ENCODE results near the gene RXFP3. TPM values are rescaled to one million over a fixed set of nuclear protein-coding genes. Genes with fewer than 3 reads are reported as not detected.

RXFP3 gene
- total and polyA plus RNA-seq, 2 of the 8 experiments (the other 6 are each of a cell fraction or from before 2014, with no cell fraction given), result 0.15 TPM; not detected in 1

GRCh38 chr5:33921002-33921401 is 15.2 kb upstream of the RXFP3 start:
- Histone ChIP-seq H2BK15ac (ENCODE audit: low read length) (no peak overlapping the region), H3K23ac (ENCODE audit: insufficient read length) (no peak overlapping the region), H2AFZ (ENCODE audit: low read length) (no peak overlapping the region), H3K23me2 (ENCODE audit: low read depth, low read length) (no peaks in the 10 kb centered on the region), H3K18ac (ENCODE audit: extremely low read depth, low read length) (no peak overlapping the region), H3K4me2 (ENCODE audit: insufficient read depth in 1 of 2, low read depth in 2 of 2, low read length in 2 of 2) (no peak overlapping the region), H3K79me2 (ENCODE audit: control insufficient read depth in 1 of 2, insufficient read depth in 2 of 2, low read length in 2 of 2) (no peaks in the 10 kb centered on the region), H2BK5ac (ENCODE audit: low read depth, low read length) (no peak overlapping the region), H3K9me3 (ENCODE audit: insufficient read depth in 2 of 2, low read depth in 1 of 2, low read length in 1 of 2) (no peaks in the 10 kb centered on the region), H2AK5ac (ENCODE audit: low read depth, low read length) (no peak overlapping the region), H3K4me1 (replicated peaks in 1 of 4; ENCODE audit: control insufficient read depth in 3 of 4, insufficient read depth in 4 of 4, low read length in 3 of 4) (no peaks in the 10 kb centered on the region), H4K8ac (ENCODE audit: extremely low read depth, insufficient read depth, low read length) (no peak overlapping the region), H3K36me3 (ENCODE audit: control insufficient read depth in 2 of 4, insufficient read depth in 4 of 4, low read length in 3 of 4) (no peaks in the 10 kb centered on the region), H3K4me3 (ENCODE audit: extremely low read depth in 1 of 4, insufficient read depth in 2 of 4, low read depth in 3 of 4, low read length in 4 of 4) (no peak overlapping the region), H3K27ac (ENCODE audit: low read depth, low read length) (no peak overlapping the region), H3K27me3 (replicated peaks in 1 of 4; ENCODE audit: control insufficient read depth in 3 of 4, extremely low read depth in 1 of 4, insufficient read depth in 3 of 4, low read length in 3 of 4) (no peaks in the 10 kb centered on the region), H2BK12ac (ENCODE audit: low read depth, low read length) (no peak overlapping the region), H3K56ac (replicated peaks; ENCODE audit: insufficient read length, low read depth, low read length) (no peak overlapping the region), H4K5ac (ENCODE audit: insufficient read length, low read depth, low read length) (no peak overlapping the region), H2BK120ac (replicated peaks; ENCODE audit: low read depth, low read length) (no peak overlapping the region), H3K4ac (replicated peaks; ENCODE audit: insufficient read length, low read depth, low read length) (no peak overlapping the region), H3K79me1 (ENCODE audit: low read depth, low read length) (no peaks in the 10 kb centered on the region), H4K91ac (replicated peaks; ENCODE audit: insufficient read length, low read length) (no peak overlapping the region), H4K20me1 (replicated peaks in 1 of 2; ENCODE audit: control insufficient read depth in 1 of 2, insufficient read depth in 2 of 2, low read length in 2 of 2) (no peaks in the 10 kb centered on the region), H3K9ac (replicated peaks in 1 of 4; ENCODE audit: extremely low read depth in 1 of 4, low read depth in 3 of 4, low read length in 3 of 4) (no peak overlapping the region), H2BK20ac (ENCODE audit: low read length) (no peak overlapping the region), H3K14ac (ENCODE audit: insufficient read length) (no peak overlapping the region)
- FAIRE-seq (no peak), DNase-seq (ENCODE audit: low read depth in 1 of 2, low spot score in 2 of 2) (no peak)
- POLR2A ChIA-PET (ENCODE audit: partially characterized antibody), result no interaction called here
- CTCF ChIA-PET (ENCODE audit: partially characterized antibody), result interaction anchor here (0.8 to 3.0 kb wide), 5 partner anchors 11 to 157 kb away, joined by 3 to 12 read pairs (median 5); partner anchors contain the start of gene ADAMTS12
- WGBS, 2 experiments (ENCODE audit: extremely low coverage in 1 of 2, insufficient coverage in 1 of 2, insufficient read length in 1 of 2, insufficient replicate concordance in 2 of 2, low coverage in 1 of 2, low lambda C conversion rate in 2 of 2, missing lambda C conversion rate in 1 of 2), result 93% methylated on average over 1 of the region's 1 CpG; no CpG with 5 or more reads in 1 of the 2 experiments
- TF ChIP-seq USF2 (IDR thresholded peaks at IDR 0.05; ENCODE audit: low read length) (no peak), GABPA (IDR thresholded peaks at IDR 0.05; ENCODE audit: borderline replicate concordance, insufficient read depth, low read length) (no peak), SAP30 (IDR thresholded peaks at IDR 0.05; ENCODE audit: insufficient read depth, insufficient replicate concordance, low read length) (no peak), CREB1 (IDR thresholded peaks at IDR 0.05) (no peak), SIRT6 (IDR thresholded peaks at IDR 0.05; ENCODE audit: low read length) (no peak), CTBP2 (IDR thresholded peaks at IDR 0.05; ENCODE audit: borderline replicate concordance, insufficient read depth, insufficient read length, low read length) (no peak), CHD2 (IDR thresholded peaks at IDR 0.05; ENCODE audit: low read length) (no peak), ATF2 (IDR thresholded peaks at IDR 0.05; ENCODE audit: low read length) (no peak), SP4 (IDR thresholded peaks at IDR 0.05; ENCODE audit: low read length) (no peak), SP2 (IDR thresholded peaks at IDR 0.05; ENCODE audit: low read length) (no peak), TAF1 (IDR thresholded peaks at IDR 0.05; ENCODE audit: low read depth, low read length) (no peak), SRF (IDR thresholded peaks at IDR 0.05; ENCODE audit: low read depth, low read length) (no peak), CHD1 (IDR thresholded peaks at IDR 0.05; ENCODE audit: low read depth, low read length) (no peak)
